Loucy (cell line): ENCODE results near the gene AMZ1.

Source experiments
- H2AFZ ChIP-seq: fragments of 200-600 bp; sonication (generic); 2 replicates; pipeline ENCODE4 v1.6.0; 2016; ENCODE audit warnings: antibody characterized with exemption, mild to moderate bottlenecking, low read length, moderate library complexity
- H3F3A ChIP-seq: fragments of 200-600 bp; 2 replicates; pipeline ENCODE4 v1.6.0; 2016; ENCODE audit warnings: antibody characterized with exemption, low read depth, mild to moderate bottlenecking
- H3K27me3 ChIP-seq: fragments of 200-600 bp; sonication (generic); 2 replicates; pipeline ENCODE4 v1.6.1; 2014; ENCODE audit warnings: low read length, mild to moderate bottlenecking; ENCODE audit not compliant: insufficient read depth, poor library complexity, severe bottlenecking
- H3K36me3 ChIP-seq: fragments of 200-600 bp; sonication (generic); 2 replicates; pipeline ENCODE4 v1.6.1; 2016; ENCODE audit warnings: low read length; ENCODE audit not compliant: insufficient read depth
- H3K4me1 ChIP-seq: fragments of 200-600 bp; sonication (generic); 2 replicates; pipeline ENCODE4 v1.5.1; 2014; ENCODE audit warnings: low read length, mild to moderate bottlenecking; ENCODE audit not compliant: insufficient read depth, poor library complexity, severe bottlenecking
- H3K4me2 ChIP-seq: fragments of 200-600 bp; sonication (generic); 2 replicates; pipeline ENCODE4 v1.6.0; 2014; ENCODE audit warnings: antibody characterized with exemption, low read length, low read depth, mild to moderate bottlenecking; ENCODE audit not compliant: poor library complexity, severe bottlenecking
- H3K4me3 ChIP-seq: fragments of 200-600 bp; sonication (generic); 2 replicates; pipeline ENCODE4 v1.5.1; 2014; ENCODE audit warnings: low read length, mild to moderate bottlenecking, mixed read lengths; ENCODE audit not compliant: poor library complexity, severe bottlenecking
- H3K79me2 ChIP-seq: fragments of 200-600 bp; sonication (generic); 2 replicates; pipeline ENCODE4 v1.6.1; 2014; ENCODE audit warnings: low read length; ENCODE audit not compliant: insufficient read depth
- H3K9ac ChIP-seq: fragments of 200-600 bp; sonication (generic); 2 replicates; pipeline ENCODE4 v1.6.0; 2014; ENCODE audit warnings: mild to moderate bottlenecking, low read depth, low read length, moderate library complexity; ENCODE audit not compliant: poor library complexity, severe bottlenecking
- H3K9me2 ChIP-seq: fragments of 200-600 bp; sonication (generic); replicated peaks from 2 replicates; pipeline ENCODE4 v1.6.1; 2016; ENCODE audit warnings: low read depth, low read length, mixed read lengths
- H3K9me3 ChIP-seq: fragments of 200-600 bp; sonication (generic); 2 replicates; pipeline ENCODE4 v1.6.1; 2014; ENCODE audit warnings: mild to moderate bottlenecking, antibody characterized with exemption, low read length, low read depth; ENCODE audit not compliant: insufficient read depth
- H4K20me1 ChIP-seq: fragments of 200-600 bp; sonication (generic); 2 replicates; pipeline ENCODE4 v1.6.0; 2014; ENCODE audit warnings: antibody characterized with exemption, low read length, mild to moderate bottlenecking; ENCODE audit not compliant: insufficient read depth, poor library complexity, severe bottlenecking
- CTCF ChIP-seq: fragments of 200-600 bp; sonication (generic); conservative IDR thresholded peaks from 2 replicates; pipeline ENCODE4 v1.5.1; 2014; ENCODE audit warnings: mild to moderate bottlenecking, antibody characterized with exemption, low read length
- EZH2phosphoT487 ChIP-seq: fragments of 200-600 bp; IDR thresholded peaks from 2 replicates; pipeline ENCODE4 v1.6.1; 2018; ENCODE audit warnings: antibody characterized with exemption, mild to moderate bottlenecking, moderate library complexity, borderline replicate concordance

AMZ1 gene

GRCh38 chr7:2649991-2650390 lies 38.0 kb upstream of the AMZ1 start:
- peaks cover 51% of the 10 kb centered on the region; the same call in 1 of the 2 replicates for H3K36me3 ChIP-seq

DNA sequence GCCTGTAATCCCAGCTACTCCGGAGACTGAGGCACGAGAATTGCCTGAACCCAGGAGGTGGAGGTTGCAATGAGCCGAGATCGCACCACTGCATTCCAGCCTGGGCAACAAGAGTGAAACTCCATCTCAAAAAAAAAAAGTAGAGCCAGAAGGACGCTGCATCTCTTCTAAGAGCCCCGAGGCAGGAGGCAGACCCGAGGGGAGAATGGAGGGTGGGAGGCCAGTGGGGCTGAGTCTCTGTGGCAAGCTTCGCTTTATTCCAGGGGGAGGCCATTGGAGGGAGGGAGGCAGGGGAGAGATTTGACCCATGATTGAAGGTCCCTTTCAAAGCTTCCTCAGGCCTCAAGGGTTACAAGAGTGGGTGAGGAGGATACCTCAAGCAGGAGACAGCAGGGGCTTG lies 37.6 kb upstream of the AMZ1 start:
- H3K4me3 ChIP-seq: no peak overlapping the region
- peaks cover 11% of the 10 kb centered on the region for H3K4me1 ChIP-seq
- H3K9ac ChIP-seq: no peak overlapping the region
- TF ChIP-seq EZH2phosphoT487: no peak
- no peaks in the 10 kb centered on the region for H3F3A ChIP-seq
- H3K4me2 ChIP-seq: no peak overlapping the region
- H3K9me3 ChIP-seq: no peaks in the 10 kb centered on the region
- H3K9me2 ChIP-seq: no peaks in the 10 kb centered on the region
- no peaks in the 10 kb centered on the region for H3K27me3 ChIP-seq
- peaks cover 29% of the 10 kb centered on the region for H4K20me1 ChIP-seq
- peaks cover 11% of the 10 kb centered on the region for H3K79me2 ChIP-seq
- H3K36me3 ChIP-seq: peaks cover 51% of the 10 kb centered on the region; the same call in 1 of the 2 replicates
- H2AFZ ChIP-seq: no peak overlapping the region

More at GRCh38 chr7:2649991-2650390, 38.0 kb upstream of the AMZ1 start:
- no peaks in the 10 kb centered on the region for H3K27me3 ChIP-seq
- H3K4me2 ChIP-seq: no peak overlapping the region
- H4K20me1 ChIP-seq: peaks cover 31% of the 10 kb centered on the region
- no peaks in the 10 kb centered on the region for H3F3A ChIP-seq
- H3K9me2 ChIP-seq: no peaks in the 10 kb centered on the region
- H3K79me2 ChIP-seq: peaks cover 13% of the 10 kb centered on the region
- no peak for TF ChIP-seq EZH2phosphoT487
- H3K4me1 ChIP-seq: peaks cover 16% of the 10 kb centered on the region
- no peaks in the 10 kb centered on the region for H3K9me3 ChIP-seq
- no peak overlapping the region for H2AFZ ChIP-seq
- H3K4me3 ChIP-seq: no peak overlapping the region
- H3K9ac ChIP-seq: no peak overlapping the region

- Histone ChIP-seq H3K4me1 (peaks cover 3% of the 10 kb centered on the region), H3K4me2 (no peak overlapping the region), H3K9ac (no peak overlapping the region), H3K9me2 (no peaks in the 10 kb centered on the region), H2AFZ (no peak overlapping the region), H3K36me3 (peaks cover 54% of the 10 kb centered on the region; the same call in 1 of the 2 replicates), H3K79me2 (peaks cover 5% of the 10 kb centered on the region), H3K27me3 (no peaks in the 10 kb centered on the region), H4K20me1 (peaks cover 20% of the 10 kb centered on the region), H3K4me3 (no peak overlapping the region), H3K9me3 (no peaks in the 10 kb centered on the region), H3F3A (no peaks in the 10 kb centered on the region)
- TF ChIP-seq CTCF (no peak), EZH2phosphoT487 (no peak)
Measured at GRCh38 chr7:2651336-2651735, 36.7 kb upstream of the AMZ1 start.

- Histone ChIP-seq H3K36me3 (peaks cover 60% of the 10 kb centered on the region; the same call in 1 of the 2 replicates), H3K9me3 (no peaks in the 10 kb centered on the region), H3K4me2 (no peak overlapping the region), H3K79me2 (no peaks in the 10 kb centered on the region), H3K9me2 (no peaks in the 10 kb centered on the region), H3F3A (no peaks in the 10 kb centered on the region), H3K4me3 (no peak overlapping the region), H3K27me3 (no peaks in the 10 kb centered on the region), H3K4me1 (no peaks in the 10 kb centered on the region), H2AFZ (no peak overlapping the region), H4K20me1 (peaks cover 13% of the 10 kb centered on the region), H3K9ac (no peak overlapping the region)
- TF ChIP-seq EZH2phosphoT487 (no peak), CTCF (no peak)
Measured at GRCh38 chr7:2651847-2652735, 35.9 kb upstream of the AMZ1 start.
